CD1c-positive myeloid dendritic cell (primary cell): Measurements from ENCODE around the gene TSHZ2.
"Not testable (repeated sequence)": the region's sequence is repeated elsewhere in the genome, so short reads cannot be mapped to it uniquely, and the experiment has no call there.

ENCODE experiments used
- DNase-seq: peaks from one replicate; pipeline ENCODE4 v3.0.0-alpha.2; 2016; ENCODE audit errors: extremely low spot score

TSHZ2 gene

DNA sequence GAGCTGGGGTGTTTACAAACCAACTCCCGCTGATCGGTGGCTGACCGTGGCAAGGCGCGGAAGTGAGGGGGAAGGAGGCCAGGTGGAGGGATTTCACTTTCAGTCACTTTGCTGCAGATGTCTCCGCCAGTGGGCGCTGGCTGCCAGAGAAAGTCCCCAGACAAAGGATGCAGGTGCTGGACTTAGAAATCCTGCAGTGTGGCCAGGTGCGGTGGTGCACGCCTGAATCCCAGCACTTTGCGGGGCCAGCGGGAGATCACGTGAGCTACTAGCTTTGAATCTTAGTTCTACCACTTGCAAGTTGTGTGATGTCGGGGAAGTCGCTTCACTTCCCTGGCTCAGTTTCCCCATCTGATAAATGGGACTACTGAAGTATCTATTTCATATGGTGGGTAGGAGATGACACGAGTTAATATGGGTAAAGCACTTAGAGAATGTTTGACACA lies 441.1 kb downstream of the TSHZ2 start:
- DNase-seq: peak; percentile 7

DNA sequence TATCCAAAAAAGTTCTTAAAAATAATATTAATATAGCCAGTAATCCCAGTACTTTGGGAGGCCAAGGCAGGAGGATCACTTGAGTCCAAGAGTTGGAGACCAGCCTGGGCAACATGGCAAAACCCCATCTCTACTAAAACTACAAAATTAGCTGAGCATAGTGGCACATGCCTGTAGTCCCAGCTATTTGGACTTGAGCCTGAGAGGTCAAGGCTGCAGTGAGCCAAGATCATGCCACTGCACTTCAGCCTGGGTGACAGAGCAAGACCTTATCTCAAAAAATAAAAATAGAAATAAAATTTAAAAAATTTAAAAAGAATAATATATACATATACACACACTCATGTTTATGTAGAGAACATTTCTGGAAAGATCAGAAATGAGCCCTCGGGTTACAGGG lies 441.7 kb downstream of the TSHZ2 start:
- not testable (repeated sequence) for DNase-seq

GRCh38 chr20:53419693-53420460 lies 447.7 kb downstream of the TSHZ2 start:
- no peak for DNase-seq

DNA sequence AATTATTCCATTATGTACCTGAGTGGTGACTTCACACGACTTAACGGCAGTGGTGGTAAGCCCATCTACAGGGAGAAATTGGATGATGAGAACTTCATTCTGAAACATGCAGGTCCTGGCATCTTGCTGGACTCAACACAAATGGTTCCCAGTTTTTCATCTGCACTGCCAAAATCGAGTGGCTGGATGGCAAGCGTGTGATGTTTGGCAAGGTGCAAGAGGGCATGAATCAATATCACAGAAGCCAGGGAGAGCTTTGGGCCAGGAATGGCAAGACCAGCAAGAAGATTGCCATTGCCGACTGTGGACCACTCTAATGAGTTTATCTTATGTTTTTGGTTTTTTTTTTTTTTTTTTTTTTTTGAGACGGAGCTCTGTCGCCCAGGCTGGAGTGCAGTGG lies 449.2 kb downstream of the TSHZ2 start:
- DNase-seq: no peak

- no peak for DNase-seq
These were observed 449.9 kb downstream of the TSHZ2 start for GRCh38 chr20:53422039-53422438.

DNA sequence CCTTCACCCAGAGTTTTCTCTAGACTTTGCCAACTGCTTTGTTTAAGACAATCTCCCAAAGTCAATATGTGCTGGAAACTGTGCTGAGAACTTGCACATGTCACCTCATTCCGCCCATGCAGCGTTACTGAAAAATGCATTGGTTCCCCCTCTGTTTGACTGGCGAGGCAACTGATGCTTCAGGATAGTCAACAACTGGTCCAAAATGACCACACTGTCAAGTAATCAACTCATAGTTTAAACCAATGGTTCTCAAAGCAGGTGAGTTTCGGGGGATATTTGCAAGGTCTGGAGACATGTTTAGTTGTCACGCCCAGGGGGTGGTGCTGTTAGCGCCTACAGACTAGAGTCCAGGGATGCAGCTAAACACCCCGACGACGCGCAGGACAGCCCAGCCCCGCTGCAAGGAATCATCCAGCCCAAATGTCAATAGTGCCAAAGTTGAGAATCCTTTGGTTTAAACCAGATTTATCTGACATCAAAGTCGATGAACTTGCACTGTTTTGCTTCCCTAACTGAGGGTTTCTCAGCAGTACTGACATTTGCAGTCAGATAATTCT lies 451.5 kb downstream of the TSHZ2 start:
- no peak for DNase-seq

GRCh38 chr20:53425481-53425880 lies 453.3 kb downstream of the TSHZ2 start:
- DNase-seq: no peak

- peak; percentile 12 for DNase-seq
These were observed 453.8 kb downstream of the TSHZ2 start for GRCh38 chr20:53425941-53426340.

DNA sequence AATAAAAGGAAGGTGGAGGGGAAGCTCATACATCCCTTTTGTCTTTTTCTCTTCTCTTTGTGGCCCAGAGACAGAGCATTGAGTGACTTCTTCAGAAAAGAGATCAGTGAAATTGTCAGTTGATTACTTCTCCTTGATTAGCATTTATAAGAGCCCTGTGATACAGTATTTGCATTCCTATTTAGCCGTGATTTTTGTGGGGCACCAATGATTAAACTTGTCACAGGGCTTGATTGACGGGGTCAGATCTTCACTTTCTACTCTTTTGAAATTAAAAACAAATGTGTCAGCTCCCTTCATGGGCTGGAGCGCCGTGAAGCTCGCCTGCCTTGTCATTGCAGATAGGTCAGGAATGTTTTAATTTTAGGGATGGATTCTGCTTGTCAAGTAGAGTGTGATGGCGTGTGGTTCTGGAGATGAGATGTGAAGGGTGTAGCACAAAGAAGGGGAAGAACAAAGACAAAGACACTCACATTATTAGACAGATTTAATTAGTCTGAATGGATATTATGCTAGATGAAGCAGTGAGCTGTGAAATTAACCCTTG lies 454.7 kb downstream of the TSHZ2 start:
- DNase-seq: no peak

DNA sequence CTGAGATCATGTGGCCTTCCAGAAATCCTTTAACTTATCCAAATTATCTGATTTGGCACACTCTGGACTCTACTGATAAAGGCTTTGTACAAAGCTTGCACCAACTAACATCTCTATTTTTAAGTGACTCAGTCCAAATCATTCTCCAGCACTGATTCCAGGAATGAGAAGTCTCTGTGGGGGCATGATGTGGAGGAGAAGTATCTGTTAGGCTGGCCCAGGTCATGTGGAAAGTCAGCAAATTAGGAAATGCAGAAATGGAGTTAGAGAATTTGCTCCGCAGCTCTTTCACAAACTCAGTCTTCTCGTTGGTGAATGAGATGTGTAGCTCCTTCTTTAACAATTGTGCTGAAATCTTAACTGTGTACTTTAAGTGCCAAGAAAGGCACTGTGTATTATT lies 455.8 kb downstream of the TSHZ2 start:
- DNase-seq: peak; percentile 1

GRCh38 chr20:53428588-53428987 lies 456.4 kb downstream of the TSHZ2 start:
- no peak for DNase-seq

DNA sequence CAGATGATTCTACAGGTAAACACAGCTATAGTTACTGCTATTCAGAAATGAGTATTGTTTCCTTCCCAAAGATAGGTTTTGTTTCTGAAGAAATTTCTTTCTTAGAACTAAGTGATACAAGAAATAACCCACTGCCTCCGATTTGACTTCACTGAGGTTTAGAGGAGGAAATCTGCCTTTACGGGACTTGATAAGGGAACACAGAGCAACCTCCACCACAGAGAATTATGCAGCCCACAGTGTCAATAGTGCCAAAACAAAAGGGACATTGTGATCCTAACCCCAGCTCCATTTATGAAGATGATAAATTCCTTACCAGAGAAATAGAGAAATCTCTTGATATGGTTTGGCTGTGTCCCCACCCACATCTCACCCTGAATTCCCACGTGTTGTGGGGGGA lies 456.8 kb downstream of the TSHZ2 start:
- DNase-seq: no peak

DNA sequence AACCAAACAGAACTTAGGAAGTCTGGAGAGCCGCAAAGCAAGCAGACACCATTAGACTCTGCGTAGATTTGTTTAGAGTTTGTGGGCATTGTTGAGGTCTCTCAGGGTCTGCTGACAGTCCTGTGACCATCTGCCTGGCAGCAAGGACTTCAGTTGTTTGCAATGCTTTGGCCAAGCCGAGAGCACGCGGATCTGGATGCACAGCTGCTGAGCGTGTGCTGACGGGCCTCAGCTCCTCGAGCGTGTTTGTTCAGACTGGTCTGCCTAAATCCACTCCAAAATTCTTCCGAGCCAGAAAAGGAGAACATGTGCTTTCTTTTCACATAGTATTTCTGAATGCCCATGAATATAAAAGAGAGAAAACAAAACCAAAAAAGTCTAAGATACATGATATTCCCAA lies 462.5 kb downstream of the TSHZ2 start:
- DNase-seq: no peak

DNA sequence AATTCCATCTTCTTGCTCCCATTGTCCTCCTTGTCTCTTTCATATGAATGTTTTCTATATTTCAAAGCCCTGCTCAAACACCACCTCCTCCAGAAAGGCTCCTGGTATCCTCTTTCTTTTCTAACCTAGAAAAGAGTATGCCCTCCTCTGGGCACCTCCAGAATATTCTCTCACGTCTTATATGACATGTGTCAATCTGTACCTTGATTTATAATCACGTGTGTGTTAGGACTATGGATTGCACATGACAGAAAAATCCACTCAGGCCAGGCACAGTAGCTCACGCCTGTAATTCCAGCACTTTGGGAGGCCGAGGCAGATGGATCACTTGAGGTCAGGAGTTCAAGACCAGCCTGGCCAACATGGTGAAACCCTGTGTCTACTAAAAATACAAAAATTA lies 464.8 kb downstream of the TSHZ2 start:
- not testable (repeated sequence) for DNase-seq

GRCh38 chr20:53438368-53438767 lies 466.2 kb downstream of the TSHZ2 start:
- DNase-seq: no peak

DNA sequence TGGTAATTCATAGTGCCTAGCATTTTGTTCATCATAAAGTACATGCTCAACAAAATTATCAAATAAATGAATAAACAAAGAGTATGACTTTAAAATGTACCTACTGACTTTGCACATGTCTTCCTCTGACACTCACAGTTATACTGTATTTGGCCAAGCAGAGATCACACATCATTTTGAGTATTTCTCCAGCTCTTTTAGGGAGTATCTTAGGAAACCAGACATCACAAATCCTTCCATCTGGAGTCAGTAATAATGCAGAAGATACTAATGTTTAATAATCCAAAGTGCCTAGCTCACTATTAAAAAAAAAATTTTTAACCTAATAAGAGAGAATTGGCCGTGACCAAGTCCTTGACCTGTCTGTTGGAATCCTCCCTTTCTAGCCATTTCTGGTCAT lies 466.9 kb downstream of the TSHZ2 start:
- DNase-seq: no peak

DNA sequence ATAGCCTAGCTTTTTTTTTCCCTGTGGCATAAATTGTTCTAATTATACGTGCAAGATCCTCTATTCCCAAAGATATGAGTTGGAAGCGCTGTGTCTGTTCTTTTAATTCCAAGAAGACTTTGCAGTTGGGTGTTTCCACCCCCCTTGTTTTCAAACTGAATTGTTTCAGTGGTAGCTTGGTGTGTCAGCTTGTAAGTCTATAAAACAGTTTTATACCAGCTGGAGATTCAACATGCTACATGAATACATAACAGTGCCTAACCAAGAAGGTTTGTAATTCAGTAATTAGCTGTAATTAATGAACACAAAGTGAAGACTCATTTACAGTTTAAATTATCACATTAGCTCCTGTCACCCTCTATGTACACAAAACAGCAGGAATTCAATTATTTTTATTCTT lies 467.5 kb downstream of the TSHZ2 start:
- DNase-seq: no peak

DNA sequence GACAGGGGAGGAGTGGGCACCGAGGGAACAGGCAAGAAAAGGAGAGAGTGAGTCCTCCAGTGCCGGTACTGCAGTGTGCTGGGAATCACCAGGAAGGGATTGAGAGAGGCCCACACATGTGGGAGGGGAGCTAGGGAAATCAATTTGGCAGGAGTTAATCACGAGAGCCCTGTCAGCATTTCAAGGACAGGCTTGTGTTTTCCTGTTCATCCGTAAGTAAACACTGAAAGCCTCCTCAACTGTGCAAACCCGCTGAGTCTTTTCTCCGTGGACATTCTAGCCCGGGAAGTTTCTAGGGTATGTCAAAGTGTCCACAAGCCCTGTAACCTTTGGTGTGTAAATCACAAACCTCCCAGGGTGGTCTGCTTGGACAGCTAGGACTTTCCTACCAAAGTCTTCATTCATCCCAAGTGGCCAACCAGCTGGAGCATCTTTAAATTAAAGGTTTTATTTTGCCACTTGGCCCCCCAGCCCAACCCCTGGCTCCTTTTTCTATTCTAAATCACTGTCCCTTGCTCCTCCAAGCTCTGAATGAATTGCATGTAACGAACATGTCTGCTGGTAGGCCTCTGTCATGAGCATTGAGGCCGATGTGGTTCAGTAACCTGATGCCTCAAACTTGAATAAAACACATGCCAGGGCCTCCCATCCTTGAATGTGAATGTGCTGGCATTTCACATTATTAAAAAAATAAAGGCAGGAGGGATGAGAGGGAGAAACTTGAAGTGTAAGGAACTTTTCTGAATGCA lies 472.4 kb downstream of the TSHZ2 start:
- no peak for DNase-seq

DNA sequence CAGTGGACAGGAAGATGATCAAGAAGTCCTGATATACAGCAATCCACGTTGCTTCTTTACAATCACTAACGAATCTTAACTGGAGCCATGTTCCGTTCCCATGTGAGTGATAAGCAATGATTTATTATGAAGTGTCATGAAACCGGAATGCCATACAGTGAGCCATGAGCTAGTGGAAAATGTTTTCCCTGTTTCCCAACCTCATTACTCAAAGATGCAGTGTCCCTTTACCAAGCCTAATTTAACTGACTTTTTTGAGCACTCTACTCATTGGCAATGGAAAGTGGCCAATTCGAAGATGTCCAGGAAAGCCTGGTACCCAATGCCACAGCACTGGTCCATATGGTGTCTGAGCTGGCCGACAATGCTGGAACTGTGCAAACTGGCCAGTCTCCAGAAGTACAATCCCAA lies 473.2 kb downstream of the TSHZ2 start:
- no peak for DNase-seq

DNA sequence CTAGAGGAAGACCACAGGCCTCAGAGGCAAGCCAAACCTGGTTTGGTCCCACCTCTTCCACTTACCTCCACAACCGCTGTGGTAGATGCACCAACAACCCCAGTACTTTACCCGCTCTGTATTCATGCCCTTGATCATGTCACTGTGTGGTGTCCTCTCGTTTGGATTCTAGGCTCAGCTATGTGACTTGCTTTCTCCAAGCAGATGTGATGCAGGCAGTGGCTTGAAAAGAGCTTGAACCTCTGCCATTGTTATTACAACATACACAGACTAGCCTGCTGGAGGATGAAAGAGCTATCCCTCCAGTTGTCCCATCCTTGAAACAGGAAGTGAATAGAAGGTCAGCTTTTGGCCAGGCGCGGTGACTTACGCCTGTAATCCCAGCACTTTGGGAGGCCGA lies 473.8 kb downstream of the TSHZ2 start:
- no peak for DNase-seq

DNA sequence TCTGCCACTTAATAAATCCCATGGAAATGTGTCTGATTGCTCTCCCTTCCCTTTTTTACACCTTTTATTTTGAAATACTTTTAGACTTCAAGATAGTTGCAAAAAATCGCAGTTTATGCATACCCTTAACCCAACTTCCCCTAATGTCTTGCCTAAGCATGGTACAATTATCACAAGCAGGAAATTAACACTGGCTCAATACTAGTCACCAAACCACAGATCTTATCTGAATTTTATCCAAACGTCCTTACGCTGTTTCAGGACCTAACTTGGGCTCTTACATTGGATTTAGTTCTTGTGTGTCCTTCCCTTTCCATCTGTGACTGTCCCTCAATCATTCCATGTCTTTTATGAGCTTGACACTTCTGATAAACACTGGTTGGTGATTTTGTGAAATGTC lies 475.2 kb downstream of the TSHZ2 start:
- peak; percentile 3 for DNase-seq

- DNase-seq: no peak
These were observed 476.3 kb downstream of the TSHZ2 start for GRCh38 chr20:53448426-53448825.

- DNase-seq: no peak
These were observed 476.7 kb downstream of the TSHZ2 start for GRCh38 chr20:53448875-53449274.
